ENCODE data around the gene COP1. TPM values are rescaled to one million over a fixed set of nuclear protein-coding genes. Genes with fewer than 3 reads are reported as not detected.

Gene COP1
- total RNA-seq, 5 donors from 2014 or later (not counting 1 experiment from before 2014, with no cell fraction given) = 38.7 to 49.0 (median 42.4) TPM

DNA sequence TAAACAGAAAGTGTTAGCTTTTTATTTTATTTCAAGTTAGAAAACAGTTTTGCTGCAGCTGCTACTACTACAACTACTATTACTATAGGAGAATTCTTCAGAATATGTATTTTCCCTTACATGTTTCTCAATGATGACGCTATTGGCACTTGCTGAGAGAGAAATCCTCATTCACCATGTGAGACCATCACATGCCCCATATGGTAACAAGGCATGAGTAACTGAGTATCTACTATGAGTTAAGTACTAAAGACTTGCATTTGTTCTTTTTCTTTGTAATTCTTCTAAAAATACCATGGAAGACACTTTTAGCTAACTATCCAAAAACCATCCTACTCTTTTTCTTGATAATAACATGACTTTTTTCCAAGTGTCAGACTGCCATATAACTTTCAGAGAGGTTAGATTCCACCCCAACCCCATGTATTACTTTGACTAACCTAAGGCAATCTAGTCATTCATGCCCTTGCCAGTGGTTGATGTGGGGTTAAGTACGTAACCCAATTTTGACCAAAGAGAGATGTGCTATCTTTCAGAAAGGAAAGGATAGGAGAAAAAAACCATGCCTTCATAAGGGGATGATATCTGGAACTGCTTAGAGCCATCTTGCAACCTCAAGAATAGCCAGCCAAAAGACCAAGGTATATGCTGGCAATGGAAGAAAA is 42.9 kb downstream of the COP1 start:
- no peak overlapping the region for H3K4me3 Mint-ChIP-seq
- Histone ChIP-seq H3K27me3 (replicated peaks in 1 of 2; ENCODE audit: control insufficient read depth in 2 of 2, extremely low read depth in 1 of 2, insufficient read depth in 2 of 2, low read length in 1 of 2) (no peaks in the 10 kb centered on the region), H3K36me3 (ENCODE audit: control insufficient read depth in 2 of 2, extremely low read depth in 1 of 2, insufficient read depth in 1 of 2, low read length in 1 of 2) (peaks cover 6 to 10% of the 10 kb centered on the region in 2 donors), H3K27ac (ENCODE audit: low read length) (no peak overlapping the region), H3K4me3 (ENCODE audit: control insufficient read depth in 1 of 2, extremely low read depth in 1 of 2, low read length in 1 of 2) (no peak overlapping the region), H3K4me1 (ENCODE audit: control insufficient read depth in 1 of 2, extremely low read depth in 1 of 2, insufficient read depth in 2 of 2, low read length in 2 of 2) (no peaks in the 10 kb centered on the region), H3K9me3 (peaks cover 2% of the 10 kb centered on the region)
- no CpG with 5 or more reads among the region's 2 CpGs for WGBS (ENCODE audit: insufficient coverage)
- ATAC-seq (replicated peaks in 1 of 4) = no peak
- H3K9me3 Mint-ChIP-seq = peaks cover under 1 to 6% (median 1%) of the 10 kb centered on the region in 3 donors
- CTCF ChIA-PET = no interaction called here
- POLR2A ChIA-PET = interaction anchor here in 1 of 2 donors (0.6 kb wide), 1 partner anchor 61 kb away, joined by 3 read pairs; no protein-coding TSS in a partner anchor
- H3K36me3 Mint-ChIP-seq = peaks cover 73% of the 10 kb centered on the region
- no peak overlapping the region for H3K27ac Mint-ChIP-seq
- peaks cover 22 to 51% (median 43%) of the 10 kb centered on the region in 3 donors for H3K4me1 Mint-ChIP-seq
- no peak for DNase-seq
- no peaks in the 10 kb centered on the region for H3K27me3 Mint-ChIP-seq

DNA sequence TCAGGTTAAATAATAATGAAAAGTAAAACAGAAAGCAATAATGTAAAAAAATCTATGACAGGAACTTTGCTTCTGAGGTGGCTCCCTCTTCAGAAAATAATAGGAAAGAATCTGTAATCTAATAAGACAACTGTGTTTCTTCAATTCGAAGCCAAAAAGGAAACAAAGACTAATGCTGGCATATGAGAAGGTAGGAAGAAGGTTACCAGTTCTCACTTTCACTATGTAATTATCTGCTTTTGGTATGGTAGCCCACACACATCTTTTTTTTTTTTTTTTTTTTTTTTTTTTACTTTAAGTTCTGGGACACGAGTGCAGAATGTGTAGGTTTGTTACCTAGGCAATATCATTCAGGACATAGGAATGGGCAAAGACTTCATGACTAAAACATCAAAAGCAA is 47.1 kb downstream of the COP1 start:
- ChIA-PET CTCF (no interaction called here), POLR2A (no interaction called here)
- WGBS (ENCODE audit: insufficient coverage) = no CpG with 5 or more reads among the region's 2 CpGs
- peaks cover 25 to 48% (median 42%) of the 10 kb centered on the region in 3 donors for H3K4me1 Mint-ChIP-seq
- Histone ChIP-seq H3K4me3 (ENCODE audit: control insufficient read depth in 1 of 2, extremely low read depth in 1 of 2, low read length in 1 of 2) (no peak overlapping the region), H3K27ac (ENCODE audit: low read length) (no peak overlapping the region), H3K4me1 (ENCODE audit: control insufficient read depth in 1 of 2, extremely low read depth in 1 of 2, insufficient read depth in 2 of 2, low read length in 2 of 2) (no peaks in the 10 kb centered on the region), H3K27me3 (replicated peaks in 1 of 2; ENCODE audit: control insufficient read depth in 2 of 2, extremely low read depth in 1 of 2, insufficient read depth in 2 of 2, low read length in 1 of 2) (no peaks in the 10 kb centered on the region), H3K36me3 (ENCODE audit: control insufficient read depth in 2 of 2, extremely low read depth in 1 of 2, insufficient read depth in 1 of 2, low read length in 1 of 2) (peaks cover 6 to 18% of the 10 kb centered on the region in 2 donors), H3K9me3 (peaks cover 2% of the 10 kb centered on the region)
- no peak for ATAC-seq (replicated peaks in 1 of 4)
- peak overlapping the region in 1 of 2 donors; percentile 15 for H3K27ac Mint-ChIP-seq
- H3K9me3 Mint-ChIP-seq = peaks cover 12 to 23% (median 13%) of the 10 kb centered on the region in 3 donors
- no peak for DNase-seq
- H3K4me3 Mint-ChIP-seq = no peak overlapping the region
- H3K27me3 Mint-ChIP-seq = no peaks in the 10 kb centered on the region
- peaks cover 89% of the 10 kb centered on the region for H3K36me3 Mint-ChIP-seq

DNA sequence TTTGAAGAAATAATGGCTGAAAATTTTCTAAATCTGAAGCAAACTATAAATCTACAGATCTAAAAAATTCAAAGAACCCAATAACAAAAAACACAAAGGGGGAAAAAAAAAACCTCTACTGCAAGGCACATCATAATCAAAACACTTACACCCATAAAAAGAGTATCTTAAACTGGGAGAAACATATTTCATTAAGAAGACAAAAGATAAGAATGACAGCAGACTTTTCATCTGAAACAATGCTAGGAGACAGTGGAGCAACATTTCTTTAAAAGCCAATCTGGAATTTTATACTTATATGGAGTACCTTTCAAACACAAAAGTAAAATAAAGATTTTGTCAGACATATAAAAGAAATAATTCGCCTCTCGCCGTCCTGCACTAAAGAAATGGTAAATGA is 49.1 kb downstream of the COP1 start:
- CTCF ChIA-PET = no interaction called here
- Mint-ChIP-seq H3K27ac (no peak overlapping the region), H3K4me3 (no peak overlapping the region), H3K27me3 (no peaks in the 10 kb centered on the region), H3K4me1 (peaks cover 16 to 39% (median 37%) of the 10 kb centered on the region in 3 donors), H3K36me3 (peaks cover 90% of the 10 kb centered on the region), H3K9me3 (peaks cover 12 to 23% (median 13%) of the 10 kb centered on the region in 3 donors)
- POLR2A ChIA-PET = no interaction called here
- no CpG with 5 or more reads among the region's 3 CpGs for WGBS (ENCODE audit: insufficient coverage)
- H3K4me1 ChIP-seq (ENCODE audit: control insufficient read depth in 1 of 2, extremely low read depth in 1 of 2, insufficient read depth in 2 of 2, low read length in 2 of 2) = no peaks in the 10 kb centered on the region
- H3K36me3 ChIP-seq (ENCODE audit: control insufficient read depth in 2 of 2, extremely low read depth in 1 of 2, insufficient read depth in 1 of 2, low read length in 1 of 2) = peaks cover 6 to 20% of the 10 kb centered on the region in 2 donors
- DNase-seq = no peak
- no peaks in the 10 kb centered on the region for H3K27me3 ChIP-seq (replicated peaks in 1 of 2; ENCODE audit: control insufficient read depth in 2 of 2, extremely low read depth in 1 of 2, insufficient read depth in 2 of 2, low read length in 1 of 2)
- no peak for ATAC-seq (replicated peaks in 1 of 4)
- H3K27ac ChIP-seq (ENCODE audit: low read length) = no peak overlapping the region
- H3K4me3 ChIP-seq (ENCODE audit: control insufficient read depth in 1 of 2, extremely low read depth in 1 of 2, low read length in 1 of 2) = no peak overlapping the region
- H3K9me3 ChIP-seq = peaks cover 2% of the 10 kb centered on the region

DNA sequence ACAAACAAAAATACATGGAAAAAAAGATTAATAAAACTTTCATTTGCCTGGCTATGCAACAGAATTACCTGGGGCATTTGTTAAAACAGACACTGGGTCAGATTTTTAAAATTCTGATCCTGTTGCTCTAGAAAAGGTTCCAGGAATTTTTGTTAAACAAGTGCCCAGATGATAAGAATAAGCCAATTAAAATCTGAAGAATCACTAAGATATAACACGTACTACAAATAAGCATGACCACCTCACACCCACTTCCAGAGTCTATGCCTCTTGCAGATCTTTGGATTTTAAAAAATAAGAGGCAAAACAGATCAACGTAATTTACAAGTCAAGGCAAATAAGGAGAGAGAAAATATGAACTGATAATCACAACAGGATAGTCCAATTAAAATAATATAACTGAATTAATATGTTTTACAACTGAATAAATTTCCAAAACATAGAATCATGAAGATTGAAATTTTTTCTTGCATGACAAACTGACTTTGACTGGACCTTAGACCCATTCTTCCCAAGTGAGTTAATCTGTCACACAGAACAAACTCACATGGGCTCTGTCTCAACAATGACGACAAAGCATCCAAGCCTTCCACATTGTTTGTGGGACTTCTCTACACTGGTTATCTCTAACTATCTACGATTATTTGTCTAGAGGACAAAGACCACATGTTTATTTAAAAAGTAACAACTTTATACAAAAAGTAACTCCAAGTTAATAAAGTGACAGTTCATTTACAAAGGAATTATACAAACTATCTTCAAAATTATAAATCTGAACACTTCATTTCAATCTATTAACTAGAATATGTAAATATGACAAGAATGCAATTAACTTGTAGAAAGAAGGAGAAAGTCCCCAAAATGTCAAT is 56.9 kb downstream of the COP1 start:
- H3K9me3 ChIP-seq = no peaks in the 10 kb centered on the region
- H3K4me3 Mint-ChIP-seq = no peak overlapping the region
- peaks cover 0 to 12% (median 3%) of the 10 kb centered on the region in 3 donors for H3K9me3 Mint-ChIP-seq
- no peak for DNase-seq
- no peaks in the 10 kb centered on the region for H3K4me1 ChIP-seq (ENCODE audit: control insufficient read depth in 1 of 2, extremely low read depth in 1 of 2, insufficient read depth in 2 of 2, low read length in 2 of 2)
- no peak overlapping the region for H3K27ac ChIP-seq (ENCODE audit: low read length)
- no CpG with 5 or more reads among the region's 4 CpGs for WGBS (ENCODE audit: insufficient coverage)
- CTCF ChIA-PET = no interaction called here
- no peak overlapping the region for H3K27ac Mint-ChIP-seq
- POLR2A ChIA-PET = no interaction called here
- no peaks in the 10 kb centered on the region for H3K27me3 ChIP-seq (replicated peaks in 1 of 2; ENCODE audit: control insufficient read depth in 2 of 2, extremely low read depth in 1 of 2, insufficient read depth in 2 of 2, low read length in 1 of 2)
- H3K4me1 Mint-ChIP-seq = peaks cover 17 to 35% (median 22%) of the 10 kb centered on the region in 3 donors
- ATAC-seq (replicated peaks in 1 of 4) = no peak
- peaks cover 74% of the 10 kb centered on the region for H3K36me3 Mint-ChIP-seq
- H3K27me3 Mint-ChIP-seq = no peaks in the 10 kb centered on the region
- H3K4me3 ChIP-seq (ENCODE audit: control insufficient read depth in 1 of 2, extremely low read depth in 1 of 2, low read length in 1 of 2) = no peak overlapping the region
- peaks cover 3 to 15% of the 10 kb centered on the region in 2 donors for H3K36me3 ChIP-seq (ENCODE audit: control insufficient read depth in 2 of 2, extremely low read depth in 1 of 2, insufficient read depth in 1 of 2, low read length in 1 of 2)

DNA sequence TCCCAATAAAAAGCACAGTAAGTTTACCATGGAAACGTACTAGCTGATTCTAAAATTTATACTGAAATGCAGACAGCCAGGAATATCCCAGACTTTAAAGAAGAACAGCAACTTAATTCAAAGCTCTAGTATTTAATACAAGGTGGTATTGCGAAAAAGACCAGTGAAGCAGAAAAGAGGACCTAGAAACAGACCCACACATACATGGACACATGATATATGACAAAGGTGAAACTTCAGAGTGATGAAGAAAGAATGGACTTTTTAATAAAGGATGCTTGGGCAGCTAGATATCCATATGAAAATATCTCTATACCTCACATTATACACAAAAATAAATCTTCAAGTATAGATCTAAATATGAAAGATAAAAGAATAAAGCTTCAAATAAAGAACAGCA is 62.6 kb downstream of the COP1 start:
- DNase-seq (no peak), ATAC-seq (replicated peaks in 1 of 4) (no peak)
- Mint-ChIP-seq H3K27me3 (no peaks in the 10 kb centered on the region), H3K27ac (peak overlapping the region in 1 of 2 donors; percentile 2), H3K4me1 (peaks cover 19 to 49% (median 47%) of the 10 kb centered on the region in 3 donors), H3K36me3 (peaks cover 71% of the 10 kb centered on the region), H3K9me3 (peaks cover 0 to 12% (median 3%) of the 10 kb centered on the region in 3 donors), H3K4me3 (no peak overlapping the region)
- no peaks in the 10 kb centered on the region for H3K27me3 ChIP-seq (replicated peaks in 1 of 2; ENCODE audit: control insufficient read depth in 2 of 2, extremely low read depth in 1 of 2, insufficient read depth in 2 of 2, low read length in 1 of 2)
- CTCF ChIA-PET = no interaction called here
- no peak overlapping the region for H3K4me3 ChIP-seq (ENCODE audit: control insufficient read depth in 1 of 2, extremely low read depth in 1 of 2, low read length in 1 of 2)
- peaks cover 3 to 12% of the 10 kb centered on the region in 2 donors for H3K36me3 ChIP-seq (ENCODE audit: control insufficient read depth in 2 of 2, extremely low read depth in 1 of 2, insufficient read depth in 1 of 2, low read length in 1 of 2)
- no peak overlapping the region for H3K27ac ChIP-seq (ENCODE audit: low read length)
- no CpG with 5 or more reads among the region's 2 CpGs for WGBS (ENCODE audit: insufficient coverage)
- H3K4me1 ChIP-seq (ENCODE audit: control insufficient read depth in 1 of 2, extremely low read depth in 1 of 2, insufficient read depth in 2 of 2, low read length in 2 of 2) = no peaks in the 10 kb centered on the region
- no peaks in the 10 kb centered on the region for H3K9me3 ChIP-seq
- POLR2A ChIA-PET = no interaction called here

DNA sequence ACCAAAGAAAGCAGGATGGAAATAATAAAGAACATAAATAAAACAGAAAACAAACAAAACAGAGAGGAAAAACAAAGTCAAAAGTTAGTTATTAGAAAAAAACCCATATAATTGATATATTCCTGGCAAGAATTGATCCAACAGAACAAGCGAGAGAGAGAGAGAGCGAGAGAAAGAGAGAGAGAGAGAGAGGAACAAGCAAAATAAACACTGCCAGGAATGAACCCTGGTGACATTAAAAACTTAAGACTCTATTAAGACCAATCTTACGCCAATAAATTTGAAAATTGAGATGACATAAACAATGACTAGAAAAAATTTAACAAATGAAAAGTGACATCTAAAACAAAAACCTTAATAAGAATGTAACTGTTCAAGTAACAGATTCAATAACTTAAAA is 64.1 kb downstream of the COP1 start:
- ATAC-seq (replicated peaks in 1 of 4) (no peak), DNase-seq (no peak)
- Histone ChIP-seq H3K4me1 (ENCODE audit: control insufficient read depth in 1 of 2, extremely low read depth in 1 of 2, insufficient read depth in 2 of 2, low read length in 2 of 2) (no peaks in the 10 kb centered on the region), H3K4me3 (ENCODE audit: control insufficient read depth in 1 of 2, extremely low read depth in 1 of 2, low read length in 1 of 2) (no peak overlapping the region), H3K27ac (ENCODE audit: low read length) (no peak overlapping the region), H3K27me3 (replicated peaks in 1 of 2; ENCODE audit: control insufficient read depth in 2 of 2, extremely low read depth in 1 of 2, insufficient read depth in 2 of 2, low read length in 1 of 2) (no peaks in the 10 kb centered on the region), H3K36me3 (ENCODE audit: control insufficient read depth in 2 of 2, extremely low read depth in 1 of 2, insufficient read depth in 1 of 2, low read length in 1 of 2) (peaks cover 3 to 12% of the 10 kb centered on the region in 2 donors), H3K9me3 (no peaks in the 10 kb centered on the region)
- POLR2A ChIA-PET = no interaction called here
- H3K4me1 Mint-ChIP-seq = peaks cover 35 to 60% (median 58%) of the 10 kb centered on the region in 3 donors
- H3K4me3 Mint-ChIP-seq = no peak overlapping the region
- H3K27me3 Mint-ChIP-seq = no peaks in the 10 kb centered on the region
- peaks cover 72% of the 10 kb centered on the region for H3K36me3 Mint-ChIP-seq
- peak overlapping the region in 1 of 2 donors; percentile 16 for H3K27ac Mint-ChIP-seq
- no CpG with 5 or more reads among the region's 3 CpGs for WGBS (ENCODE audit: insufficient coverage)
- peaks cover 0 to 12% (median 3%) of the 10 kb centered on the region in 3 donors for H3K9me3 Mint-ChIP-seq
- CTCF ChIA-PET = no interaction called here
